Caki2 (cell line): Measurements from ENCODE around the gene QSOX2. TPM values are rescaled to one million over a fixed set of nuclear protein-coding genes. Genes with fewer than 3 reads are reported as not detected.

Experiments
- DNase-seq: peaks from one replicate; pipeline ENCODE4 v3.0.0-alpha.2; 2015; ENCODE audit warnings: low read depth
- in situ Hi-C: cut with HindIII; loops from 2 replicates; pipeline ENCODE4 v1.10.0; 2016; ENCODE audit warnings: low sequenced_read_pairs, low pct_unique_long_range_greater_than_20kb, mixed read lengths
- total RNA-seq: library from RNA; depleted of rRNA; stranded (reverse); fragments of >200 nt; shearing (Covaris generic); gene quantifications from 2 replicates; pipeline ENCODE4 v1.2.3, GENCODE V29; 2014; ENCODE audit warnings: low replicate concordance

Gene QSOX2
- total RNA-seq, 1 experiment from 2014 or later: 16.4 TPM

DNA sequence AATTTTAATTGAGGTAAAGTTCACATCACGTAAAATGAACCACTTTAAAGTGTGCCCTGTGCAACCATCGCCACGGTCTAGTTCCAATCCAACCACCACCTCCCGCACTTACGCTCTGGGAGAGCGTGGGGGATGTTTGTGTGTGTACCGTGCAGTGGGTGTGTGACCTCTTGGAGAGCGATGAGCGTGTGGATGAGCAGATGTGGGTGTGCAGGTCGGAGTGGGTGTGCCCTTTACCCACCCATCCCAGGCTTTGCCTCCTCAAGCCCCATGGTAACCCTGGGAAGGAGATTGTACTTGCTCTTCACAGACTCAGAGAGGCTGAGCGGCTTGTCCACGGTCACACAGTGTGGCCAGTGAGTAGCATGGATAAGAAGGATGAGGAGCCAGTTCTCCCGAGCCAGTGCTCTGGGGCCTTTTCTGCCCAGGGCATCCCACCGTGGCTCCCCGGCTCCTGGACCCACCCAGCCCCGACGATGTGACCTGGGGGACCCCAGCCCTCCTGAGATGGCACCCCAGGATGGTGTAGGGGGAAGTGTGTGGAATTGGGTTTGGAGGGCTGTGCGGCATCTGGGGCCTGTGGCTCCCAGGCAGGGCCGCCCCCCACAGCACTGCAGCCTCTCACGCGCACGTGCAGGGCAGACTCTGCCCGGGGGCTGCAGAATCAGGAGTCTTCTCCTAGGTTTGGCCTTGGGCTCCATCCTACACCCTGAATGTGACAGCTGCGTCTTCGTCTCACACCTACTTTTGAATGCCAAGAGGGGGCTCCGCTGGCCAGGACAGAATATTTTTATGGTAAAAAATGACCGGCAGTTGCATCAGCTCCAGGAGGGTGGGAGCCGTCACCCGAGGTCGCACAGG is 54.3 kb downstream of the QSOX2 start:
- in situ Hi-C loops: no loop called here
- no peak for DNase-seq

DNA sequence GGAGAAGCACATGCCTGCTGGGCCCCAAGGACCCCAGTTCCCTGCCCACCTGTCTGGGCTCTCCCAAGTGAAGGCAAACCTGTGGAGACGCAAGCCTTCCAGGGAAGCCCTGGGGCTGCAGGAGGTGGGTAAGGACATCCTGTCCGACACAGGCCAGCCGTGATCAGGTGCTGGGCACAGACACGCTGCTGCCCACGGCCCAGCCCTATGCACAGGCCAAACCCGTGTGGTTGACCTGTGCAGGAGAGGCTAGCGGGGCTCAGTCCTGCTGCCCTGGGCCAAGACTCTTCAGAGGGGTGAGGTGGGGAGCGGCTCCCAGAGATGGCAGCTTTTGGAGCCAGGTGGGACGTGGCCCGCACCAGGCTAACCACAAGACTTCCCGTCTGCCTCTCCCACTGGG is 55.0 kb downstream of the QSOX2 start:
- DNase-seq: no peak
- in situ Hi-C loops: no loop called here

- in situ Hi-C loops: no loop called here
- DNase-seq: no peak
Observed at GRCh38 chr9:136190237-136190601, 55.4 kb downstream of the QSOX2 start.

DNA sequence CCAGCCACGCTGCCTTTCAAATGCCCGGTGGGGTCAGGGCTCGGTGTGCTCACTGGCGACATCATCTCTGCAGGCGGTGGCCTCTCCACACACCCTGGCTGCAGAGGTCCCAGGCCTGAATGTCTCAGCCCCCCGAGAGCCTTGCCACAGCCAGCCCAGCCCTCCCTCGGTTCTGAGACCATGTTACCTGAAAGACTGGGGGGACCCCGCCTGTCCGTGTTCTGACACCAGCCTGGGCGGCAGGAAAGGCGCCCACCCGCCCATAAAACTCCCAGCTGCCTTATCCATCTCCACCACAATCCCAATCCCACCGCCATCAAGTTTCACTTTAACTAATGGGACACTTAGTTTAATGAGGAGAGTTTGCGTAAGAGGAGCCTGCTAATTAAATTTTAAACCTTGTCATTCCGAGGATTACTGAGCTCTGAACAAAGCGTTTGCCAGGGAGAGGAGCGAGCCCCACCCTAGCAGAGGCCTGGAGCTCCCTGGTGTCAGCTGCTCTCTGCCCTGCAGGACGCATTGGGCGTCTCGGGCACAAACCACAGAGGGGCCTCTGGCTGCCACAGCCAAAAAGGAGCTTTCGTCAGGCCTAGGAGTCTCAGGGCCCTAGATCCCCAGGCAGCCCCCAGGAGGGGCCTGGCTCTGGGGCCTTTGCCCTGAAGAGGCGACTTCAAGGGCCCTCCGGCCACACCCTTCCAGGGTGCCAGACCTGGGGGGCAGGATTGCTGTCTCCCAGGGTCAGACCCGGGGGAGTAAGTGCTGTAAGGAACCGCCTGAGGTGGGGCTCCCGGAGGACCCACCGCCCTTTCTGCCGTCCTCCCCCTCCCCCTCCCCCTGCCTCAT is 56.0 kb downstream of the QSOX2 start:
- no peak for DNase-seq
- in situ Hi-C loops: no loop called here

GRCh38 chr9:136187683-136188586 is 57.7 kb downstream of the QSOX2 start:
- DNase-seq: no peak
- in situ Hi-C loops: no loop called here

DNA sequence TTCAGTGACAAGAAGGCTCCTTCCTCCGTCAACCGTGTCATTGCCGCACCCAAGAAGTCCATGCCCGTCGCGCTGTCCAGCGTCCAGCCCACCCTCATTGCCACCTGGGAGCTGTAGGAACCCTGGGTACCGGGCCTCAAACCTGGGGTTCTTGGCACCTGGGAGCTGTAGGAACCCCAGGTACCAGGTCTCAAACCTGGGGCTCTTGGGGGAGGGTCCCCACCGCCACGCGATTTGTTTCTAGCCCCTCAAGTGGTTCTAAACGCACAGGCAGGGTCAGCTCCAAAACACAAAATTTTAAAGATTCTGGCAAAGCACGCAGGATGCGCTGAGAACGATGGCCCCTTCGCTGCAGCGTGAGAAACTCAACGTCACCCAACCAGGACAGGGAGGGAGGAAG is 58.4 kb downstream of the QSOX2 start:
- no peak for DNase-seq

GRCh38 chr9:136186386-136186785 is 59.2 kb downstream of the QSOX2 start:
- no peak for DNase-seq
- in situ Hi-C loops: no loop called here

More for the DNA sequence above, 58.4 kb downstream of the QSOX2 start:
- in situ Hi-C loops: no loop called here

GRCh38 chr9:136185596-136186366 is 59.8 kb downstream of the QSOX2 start:
- no peak for DNase-seq
- in situ Hi-C loops: no loop called here

DNA sequence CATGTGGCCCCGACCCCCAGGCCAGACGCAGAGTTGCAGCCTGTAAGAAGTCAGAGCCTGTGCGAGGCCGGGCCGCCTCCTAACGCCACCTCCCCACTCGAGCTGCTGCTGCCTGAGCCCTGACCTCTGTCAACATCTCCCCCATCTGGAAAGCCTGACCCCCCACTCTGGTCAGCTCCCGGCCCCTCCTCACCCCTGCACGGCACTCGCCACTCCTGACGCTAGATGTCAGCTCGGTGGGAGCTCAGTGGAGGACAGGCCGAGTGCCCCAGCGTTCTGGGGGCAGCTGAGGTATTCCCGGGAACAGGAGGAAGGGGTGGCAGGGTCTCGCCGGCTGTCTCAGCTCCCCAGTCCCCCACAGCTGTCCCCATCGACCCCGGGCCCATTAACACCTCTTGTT is 60.5 kb downstream of the QSOX2 start:
- DNase-seq: no peak
- in situ Hi-C loops: no loop called here

GRCh38 chr9:136182850-136183422 is 62.7 kb downstream of the QSOX2 start:
- in situ Hi-C loops: no loop called here
- no peak for DNase-seq

GRCh38 chr9:136182420-136182787 is 63.2 kb downstream of the QSOX2 start:
- no peak for DNase-seq
- in situ Hi-C loops: no loop called here

DNA sequence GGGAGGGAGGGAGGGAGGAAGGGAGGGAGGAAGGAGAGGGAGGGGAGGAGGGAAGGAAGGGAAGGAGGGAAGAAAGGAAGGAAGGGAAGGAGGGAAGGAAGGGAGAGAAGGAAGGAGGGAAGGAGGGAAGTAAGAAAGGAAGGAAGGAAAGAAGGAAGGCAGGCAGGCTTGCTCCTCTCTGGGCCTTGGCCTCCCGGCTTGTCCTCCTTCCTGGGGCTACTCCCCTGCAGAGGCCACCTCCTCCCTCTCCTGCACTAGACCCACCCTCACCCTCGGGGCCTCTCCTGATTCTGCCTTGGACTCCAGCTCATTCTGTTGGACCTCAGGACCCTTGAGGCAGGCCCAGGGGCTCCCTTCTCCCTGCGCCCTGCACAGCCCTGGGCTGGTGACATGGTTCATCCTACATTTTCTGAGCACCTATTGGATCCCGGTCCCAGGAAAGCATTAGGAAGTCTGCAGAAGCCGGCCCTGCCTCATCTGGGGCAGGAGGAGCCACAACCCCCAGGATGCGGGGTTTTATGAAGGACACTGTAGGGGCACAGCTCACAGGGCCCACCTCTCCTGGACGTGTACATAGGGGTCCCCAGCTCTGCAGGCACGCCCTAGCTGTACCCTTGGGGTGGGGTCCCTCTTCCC is 63.7 kb downstream of the QSOX2 start:
- in situ Hi-C loops: no loop called here
- no peak for DNase-seq

DNA sequence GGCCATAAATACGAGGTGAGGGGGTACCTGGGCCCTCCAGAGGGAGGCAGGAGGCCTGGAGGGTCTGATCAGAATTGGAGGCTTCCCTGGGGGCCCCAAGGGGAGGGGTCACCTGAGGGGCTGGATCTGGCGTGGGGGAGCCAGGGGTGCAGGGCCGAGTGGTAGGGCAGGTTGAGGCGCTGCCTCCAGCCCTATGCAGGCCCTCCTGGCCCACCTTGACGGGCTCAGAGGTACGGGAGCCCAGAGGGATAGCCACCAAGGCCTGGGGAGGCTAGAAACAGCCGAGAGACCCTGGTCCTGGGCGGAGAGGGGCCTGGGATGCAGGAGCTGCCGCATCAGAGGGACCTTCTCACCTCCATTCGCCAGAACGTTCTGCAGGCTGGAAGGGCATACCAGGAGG is 65.0 kb downstream of the QSOX2 start:
- in situ Hi-C loops: no loop called here
- DNase-seq: no peak

- no peak for DNase-seq
- in situ Hi-C loops: no loop called here
Observed at GRCh38 chr9:136179761-136180160, 65.9 kb downstream of the QSOX2 start.

GRCh38 chr9:136179101-136179616 is 66.5 kb downstream of the QSOX2 start:
- no peak for DNase-seq
- in situ Hi-C loops: no loop called here

DNA sequence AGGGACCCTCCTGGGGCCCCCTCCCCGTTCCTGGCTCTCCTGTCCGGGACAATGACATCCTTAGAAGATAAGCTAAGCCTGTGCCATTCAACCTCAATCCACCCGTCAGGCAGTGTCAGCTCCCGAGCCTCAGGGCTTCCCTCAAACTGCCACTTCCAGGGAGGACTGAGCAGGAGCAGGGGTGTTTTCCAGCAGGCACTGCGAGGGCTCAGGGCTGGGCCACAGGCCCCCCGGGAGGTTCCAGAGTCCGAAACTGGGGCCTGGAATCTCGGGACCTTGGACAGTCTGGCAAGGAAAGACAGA is 66.9 kb downstream of the QSOX2 start:
- DNase-seq: no peak
- in situ Hi-C loops: no loop called here

GRCh38 chr9:136178061-136178772 is 67.4 kb downstream of the QSOX2 start:
- in situ Hi-C loops: no loop called here
- DNase-seq: no peak
